ENCODE measurements around the gene DNAJB9.

DNAJB9 gene

DNA sequence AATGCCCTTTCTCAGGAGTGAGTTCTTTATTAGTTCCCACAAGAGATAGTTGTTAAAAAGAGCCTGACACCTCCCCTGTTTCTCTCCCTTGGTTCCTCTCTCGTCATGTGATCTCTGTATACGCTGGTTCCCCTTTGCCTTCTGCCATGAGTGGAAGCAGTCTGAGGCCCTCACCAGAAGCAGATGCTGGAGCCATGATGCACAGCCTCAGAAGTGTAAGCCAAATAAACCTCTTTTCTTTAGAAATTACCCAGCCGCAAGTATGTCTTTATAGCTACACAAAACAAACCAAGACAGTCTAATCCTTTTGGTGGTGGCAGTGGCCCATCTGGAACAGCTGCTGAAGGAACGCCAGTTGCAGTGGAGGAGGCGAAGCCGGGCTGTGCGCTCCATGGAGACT lies 9.3 kb downstream of the DNAJB9 start:
- no peak overlapping the region for H3K4me3 ChIP-seq (ENCODE audit: low read depth, low read length, poor library complexity, severe bottlenecking)
- TF ChIP-seq EZH2 (IDR thresholded peaks at IDR 0.05; ENCODE audit: borderline replicate concordance, low read length) = no peak
- TF ChIP-seq, protein P1, sequence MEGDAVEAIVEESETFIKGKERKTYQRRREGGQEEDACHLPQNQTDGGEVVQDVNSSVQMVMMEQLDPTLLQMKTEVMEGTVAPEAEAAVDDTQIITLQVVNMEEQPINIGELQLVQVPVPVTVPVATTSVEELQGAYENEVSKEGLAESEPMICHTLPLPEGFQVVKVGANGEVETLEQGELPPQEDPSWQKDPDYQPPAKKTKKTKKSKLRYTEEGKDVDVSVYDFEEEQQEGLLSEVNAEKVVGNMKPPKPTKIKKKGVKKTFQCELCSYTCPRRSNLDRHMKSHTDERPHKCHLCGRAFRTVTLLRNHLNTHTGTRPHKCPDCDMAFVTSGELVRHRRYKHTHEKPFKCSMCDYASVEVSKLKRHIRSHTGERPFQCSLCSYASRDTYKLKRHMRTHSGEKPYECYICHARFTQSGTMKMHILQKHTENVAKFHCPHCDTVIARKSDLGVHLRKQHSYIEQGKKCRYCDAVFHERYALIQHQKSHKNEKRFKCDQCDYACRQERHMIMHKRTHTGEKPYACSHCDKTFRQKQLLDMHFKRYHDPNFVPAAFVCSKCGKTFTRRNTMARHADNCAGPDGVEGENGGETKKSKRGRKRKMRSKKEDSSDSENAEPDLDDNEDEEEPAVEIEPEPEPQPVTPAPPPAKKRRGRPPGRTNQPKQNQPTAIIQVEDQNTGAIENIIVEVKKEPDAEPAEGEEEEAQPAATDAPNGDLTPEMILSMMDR (IDR thresholded peaks at IDR 0.05; ENCODE audit: low read length) = no peak
- no peaks in the 10 kb centered on the region for H3K9me2 ChIP-seq (ENCODE audit: low read depth, low read length)
- H3K4me1 ChIP-seq (ENCODE audit: insufficient read depth, low read length, severe bottlenecking) = no peaks in the 10 kb centered on the region
- H3K79me2 ChIP-seq (ENCODE audit: insufficient read depth, low read length) = no peaks in the 10 kb centered on the region
- H3F3A ChIP-seq (ENCODE audit: insufficient read depth, low read length) = no peaks in the 10 kb centered on the region
- no peak overlapping the region for H2AFZ ChIP-seq (ENCODE audit: low read length)
- no peak overlapping the region for H3K27ac ChIP-seq (ENCODE audit: low read depth, low read length, poor library complexity, severe bottlenecking)
- H3K36me3 ChIP-seq (ENCODE audit: insufficient read depth, low read length) = peaks cover 48% of the 10 kb centered on the region
- peaks cover 18% of the 10 kb centered on the region; the same call in 1 of the 2 replicates for H3K9me3 ChIP-seq (ENCODE audit: low read length)
- H3K9ac ChIP-seq (ENCODE audit: low read length) = no peak overlapping the region
- H3K27me3 ChIP-seq (ENCODE audit: insufficient read depth, low read length) = no peaks in the 10 kb centered on the region
- no peaks in the 10 kb centered on the region for H4K20me1 ChIP-seq (ENCODE audit: insufficient read depth, low read length)
- H3K4me2 ChIP-seq (ENCODE audit: low read length) = no peak overlapping the region

GRCh38 chr7:108580298-108580697 lies 10.6 kb downstream of the DNAJB9 start:
- TF ChIP-seq, protein P1 (IDR thresholded peaks at IDR 0.05; ENCODE audit: low read length) = no peak
- no peak for TF ChIP-seq EZH2 (IDR thresholded peaks at IDR 0.05; ENCODE audit: borderline replicate concordance, low read length)
- no peaks in the 10 kb centered on the region for H3K79me2 ChIP-seq (ENCODE audit: insufficient read depth, low read length)
- no peaks in the 10 kb centered on the region for H4K20me1 ChIP-seq (ENCODE audit: insufficient read depth, low read length)

DNA sequence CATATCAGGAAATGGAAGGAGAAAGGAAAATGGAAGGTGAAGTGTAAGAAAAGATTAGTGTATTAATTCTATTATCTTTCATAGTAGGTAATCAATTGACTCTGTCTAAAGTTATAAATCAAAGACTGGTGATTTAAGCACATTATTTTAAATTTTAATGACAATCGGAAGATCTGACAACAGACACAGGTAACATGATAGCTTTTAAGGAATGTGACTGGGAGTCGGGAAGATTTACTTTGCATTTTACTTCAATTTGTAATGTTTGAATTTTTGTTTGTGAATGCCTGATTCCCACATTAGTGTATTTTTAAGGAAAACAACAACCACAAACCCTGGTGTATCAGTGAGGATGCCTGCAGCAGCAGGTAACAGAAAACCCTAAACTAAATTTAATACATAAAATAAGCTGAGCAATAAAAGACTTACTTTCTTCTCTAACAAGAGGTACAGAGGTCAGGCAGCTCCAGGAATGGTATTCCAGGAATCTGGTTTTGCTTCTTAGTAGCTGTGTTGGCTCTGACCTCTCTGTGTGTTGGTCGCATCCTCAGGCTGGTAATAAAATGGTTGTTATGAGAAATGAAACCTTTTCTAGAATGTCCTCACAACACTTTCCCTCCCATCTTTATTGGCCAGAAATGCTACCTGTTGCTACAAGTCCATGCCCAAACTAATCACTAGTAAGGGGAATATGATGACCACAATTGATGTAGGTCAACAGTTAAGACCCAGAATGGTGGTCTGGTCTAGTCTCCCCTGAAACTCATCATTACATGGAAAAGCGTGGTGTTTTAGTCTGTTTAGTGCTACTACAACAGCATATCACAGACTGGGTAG lies 12.2 kb downstream of the DNAJB9 start:
- no peak for TF ChIP-seq EZH2 (IDR thresholded peaks at IDR 0.05; ENCODE audit: borderline replicate concordance, low read length)
- TF ChIP-seq, protein P1 (IDR thresholded peaks at IDR 0.05; ENCODE audit: low read length) = no peak
- Histone ChIP-seq H3K9me3 (ENCODE audit: low read length) (peaks cover 18% of the 10 kb centered on the region; the same call in 1 of the 2 replicates), H3K9me2 (ENCODE audit: low read depth, low read length) (no peaks in the 10 kb centered on the region), H3K4me1 (ENCODE audit: insufficient read depth, low read length, severe bottlenecking) (no peaks in the 10 kb centered on the region), H3K4me3 (ENCODE audit: low read depth, low read length, poor library complexity, severe bottlenecking) (no peak overlapping the region), H3K36me3 (ENCODE audit: insufficient read depth, low read length) (peaks cover 23% of the 10 kb centered on the region), H3K27ac (ENCODE audit: low read depth, low read length, poor library complexity, severe bottlenecking) (no peak overlapping the region), H3K9ac (ENCODE audit: low read length) (no peak overlapping the region), H3K79me2 (ENCODE audit: insufficient read depth, low read length) (no peaks in the 10 kb centered on the region), H3K27me3 (ENCODE audit: insufficient read depth, low read length) (no peaks in the 10 kb centered on the region), H3K4me2 (ENCODE audit: low read length) (no peak overlapping the region), H3F3A (ENCODE audit: insufficient read depth, low read length) (no peaks in the 10 kb centered on the region), H2AFZ (ENCODE audit: low read length) (no peak overlapping the region), H4K20me1 (ENCODE audit: insufficient read depth, low read length) (no peaks in the 10 kb centered on the region)

More at GRCh38 chr7:108580298-108580697, 10.6 kb downstream of the DNAJB9 start:
- Histone ChIP-seq H3K9me2 (ENCODE audit: low read depth, low read length) (no peaks in the 10 kb centered on the region), H3K27ac (ENCODE audit: low read depth, low read length, poor library complexity, severe bottlenecking) (no peak overlapping the region), H3K36me3 (ENCODE audit: insufficient read depth, low read length) (peaks cover 35% of the 10 kb centered on the region), H3K27me3 (ENCODE audit: insufficient read depth, low read length) (no peaks in the 10 kb centered on the region), H3K4me2 (ENCODE audit: low read length) (no peak overlapping the region), H3K4me3 (ENCODE audit: low read depth, low read length, poor library complexity, severe bottlenecking) (no peak overlapping the region), H3K4me1 (ENCODE audit: insufficient read depth, low read length, severe bottlenecking) (no peaks in the 10 kb centered on the region), H3K9ac (ENCODE audit: low read length) (no peak overlapping the region), H2AFZ (ENCODE audit: low read length) (no peak overlapping the region), H3F3A (ENCODE audit: insufficient read depth, low read length) (no peaks in the 10 kb centered on the region), H3K9me3 (ENCODE audit: low read length) (peaks cover 18% of the 10 kb centered on the region; the same call in 1 of the 2 replicates)
